Activated CD8-positive, alpha-beta memory T cell treated with anti-CD3 and anti-CD28 coated beads, Interleukin-2, amount 50 U/mL, for 24 hours (primary cell): ENCODE data around the gene RAPGEF2.

ENCODE experiments used
- DNase-seq: peaks from one replicate; pipeline ENCODE4 v3.0.0-alpha.2; 2020; ENCODE audit errors: extremely low read depth

The RAPGEF2 gene

GRCh38 chr4:159401791-159402380 lies 299.0 kb downstream of the RAPGEF2 start:
- no peak for DNase-seq
